H9 (cell line): Measurements from ENCODE around the gene NAP1L1. TPM values are rescaled to one million over a fixed set of nuclear protein-coding genes. Genes with fewer than 3 reads are reported as not detected.

Source experiments
- DNase-seq: peaks from one replicate; pipeline ENCODE4 v3.0.0-alpha.2; 2017
- H2AFZ ChIP-seq: one replicate; pipeline ENCODE4 v1.6.1; 2013; ENCODE audit warnings: mild to moderate bottlenecking, low read length, control low read depth, moderate library complexity
- H2AK5ac ChIP-seq: 2 replicates; pipeline ENCODE4 v1.6.1; 2013; ENCODE audit warnings: low read length, control low read depth, mixed read lengths; ENCODE audit not compliant: insufficient read length
- H2BK120ac ChIP-seq: one replicate; pipeline ENCODE4 v1.6.1; 2013; ENCODE audit warnings: low read depth, mild to moderate bottlenecking, low read length, control low read depth, inconsistent platforms; ENCODE audit not compliant: poor library complexity, severe bottlenecking
- H2BK12ac ChIP-seq: 2 replicates; pipeline ENCODE4 v1.6.1; 2013; ENCODE audit warnings: low read length, control low read depth, mixed read lengths, low read depth; ENCODE audit not compliant: insufficient read length
- H2BK15ac ChIP-seq: 2 replicates; pipeline ENCODE4 v1.6.1; 2013; ENCODE audit warnings: low read depth, low read length, control low read depth
- H2BK20ac ChIP-seq: one replicate; pipeline ENCODE4 v1.6.1; 2013; ENCODE audit warnings: low read depth, mild to moderate bottlenecking, low read length, control low read depth, inconsistent platforms; ENCODE audit not compliant: poor library complexity, severe bottlenecking
- H2BK5ac ChIP-seq: 2 replicates; pipeline ENCODE4 v1.6.1; 2013; ENCODE audit warnings: low read length, control low read depth, mixed read lengths; ENCODE audit not compliant: insufficient read length
- H3K14ac ChIP-seq: 2 replicates; pipeline ENCODE4 v1.6.1; 2013; ENCODE audit warnings: low read length, control low read depth; ENCODE audit not compliant: insufficient read depth
- H3K18ac ChIP-seq: 2 replicates; pipeline ENCODE4 v1.6.1; 2013; ENCODE audit warnings: low read depth, mild to moderate bottlenecking, mixed read lengths, low read length, control low read depth; ENCODE audit not compliant: insufficient read length
- H3K23ac ChIP-seq: 2 replicates; pipeline ENCODE4 v1.6.1; 2013; ENCODE audit warnings: low read length, control low read depth, mixed read lengths, low read depth; ENCODE audit not compliant: insufficient read length
- H3K23me2 ChIP-seq: 2 replicates; pipeline ENCODE4 v1.6.1; 2013; ENCODE audit warnings: low read depth, mild to moderate bottlenecking, mixed read lengths, low read length, control low read depth; ENCODE audit not compliant: insufficient read length, poor library complexity, severe bottlenecking
- H3K27ac ChIP-seq: 2 replicates; pipeline ENCODE4 v1.5.1; 2013; ENCODE audit warnings: low read length, control low read depth, mixed read lengths, low read depth; ENCODE audit not compliant: insufficient read length
- H3K27me3 ChIP-seq: 2 replicates; pipeline ENCODE4 v1.6.1; 2013; ENCODE audit warnings: low read length, control low read depth, inconsistent platforms; ENCODE audit not compliant: insufficient read depth
- H3K4ac ChIP-seq: 2 replicates; pipeline ENCODE4 v1.6.1; 2013; ENCODE audit warnings: low read depth, mild to moderate bottlenecking, control low read depth, inconsistent platforms, low read length, moderate library complexity
- H3K4me1 ChIP-seq: 2 replicates; pipeline ENCODE4 v1.6.1; 2013; ENCODE audit warnings: low read length, control low read depth, inconsistent platforms; ENCODE audit not compliant: insufficient read depth
- H3K4me2 ChIP-seq: 2 replicates; pipeline ENCODE4 v1.6.1; 2013; ENCODE audit warnings: low read length, control low read depth, mixed read lengths; ENCODE audit not compliant: insufficient read length, insufficient read depth
- H3K56ac ChIP-seq: 2 replicates; pipeline ENCODE4 v1.6.1; 2013; ENCODE audit warnings: low read depth, mild to moderate bottlenecking, mixed read lengths, low read length, control low read depth; ENCODE audit not compliant: insufficient read length
- H3K79me1 ChIP-seq: 2 replicates; pipeline ENCODE4 v1.6.1; 2013; ENCODE audit warnings: low read depth, mild to moderate bottlenecking, moderate library complexity, low read length, control low read depth, inconsistent platforms; ENCODE audit not compliant: insufficient read depth, poor library complexity, severe bottlenecking
- H3K79me2 ChIP-seq: 2 replicates; pipeline ENCODE4 v1.6.1; 2013; ENCODE audit warnings: low read length, control low read depth, inconsistent platforms; ENCODE audit not compliant: insufficient read depth
- H3K9ac ChIP-seq: 2 replicates; pipeline ENCODE4 v1.6.1; 2013; ENCODE audit warnings: low read length, control low read depth, mixed read lengths; ENCODE audit not compliant: insufficient read length; ENCODE audit errors: extremely low read depth
- H3K9me3 ChIP-seq: one replicate; pipeline ENCODE4 v1.6.1; 2013; ENCODE audit warnings: low read depth, low read length, inconsistent platforms; ENCODE audit not compliant: control insufficient read depth
- H3T11ph ChIP-seq: one replicate; pipeline ENCODE4 v1.6.1; 2013; ENCODE audit warnings: mild to moderate bottlenecking, low read length, control low read depth, inconsistent platforms
- H4K20me1 ChIP-seq: one replicate; pipeline ENCODE4 v1.6.1; 2013; ENCODE audit not compliant: control insufficient read depth, insufficient read length, insufficient read depth
- H4K5ac ChIP-seq: 2 replicates; pipeline ENCODE4 v1.6.1; 2013; ENCODE audit warnings: low read depth, mild to moderate bottlenecking, mixed read lengths, low read length, control low read depth; ENCODE audit not compliant: insufficient read length
- H4K8ac ChIP-seq: replicated peaks from 2 replicates; pipeline ENCODE4 v1.6.1; 2013; ENCODE audit warnings: low read length, control low read depth, mixed read lengths, low read depth; ENCODE audit not compliant: insufficient read length
- H4K91ac ChIP-seq: 2 replicates; pipeline ENCODE4 v1.6.1; 2013; ENCODE audit warnings: low read depth, mild to moderate bottlenecking, moderate library complexity, mixed read lengths, low read length, control low read depth; ENCODE audit not compliant: insufficient read length
- H3K27ac Mint-ChIP-seq, 3 experiments: 2 replicates in 2 of 3; 3 replicates in 1 of 3; pipeline ENCODE4 v1.8.0; 2020 to 2021; ENCODE audit warnings: mixed read lengths in 3 of 3, mild to moderate bottlenecking in 1 of 3, moderate library complexity in 1 of 3
- H3K27me3 Mint-ChIP-seq: 2 replicates; pipeline ENCODE4 v1.8.0; 2021; ENCODE audit warnings: low read depth, mild to moderate bottlenecking, moderate library complexity, mixed read lengths
- H3K36me3 Mint-ChIP-seq, 3 experiments: 2 replicates in 2 of 3; 3 replicates in 1 of 3; pipeline ENCODE4 v1.8.0; 2020 to 2021; ENCODE audit warnings: low read depth in 3 of 3, mixed read lengths in 3 of 3; ENCODE audit not compliant: insufficient read depth in 1 of 3
- H3K4me1 Mint-ChIP-seq, 2 experiments: 2 replicates each; pipeline ENCODE4 v1.8.0; 2020; ENCODE audit warnings: mixed read lengths in 2 of 2
- H3K4me3 Mint-ChIP-seq, 2 experiments: 2 replicates in 1 of 2; 3 replicates in 1 of 2; pipeline ENCODE4 v1.8.0; 2020 to 2021; ENCODE audit warnings: mild to moderate bottlenecking in 2 of 2, mixed read lengths in 2 of 2, moderate library complexity in 1 of 2
- H3K9me3 Mint-ChIP-seq, 2 experiments: 2 replicates in 1 of 2; 3 replicates in 1 of 2; pipeline ENCODE4 v1.8.0; 2020; ENCODE audit warnings: mild to moderate bottlenecking in 2 of 2, mixed read lengths in 2 of 2, moderate library complexity in 1 of 2
- CTCF ChIP-seq: fragments of 200-600 bp; sonication (generic); conservative IDR thresholded peaks from 3 replicates; pipeline ENCODE4 v1.8.0; 2021; ENCODE audit warnings: antibody characterized with exemption, mild to moderate bottlenecking
- WGBS: extraction: QIAGEN DNeasy Blood & Tissue Kit; methylation state at CpG from one replicate; pipeline ENCODE4 v1.1.7; 2013; ENCODE audit warnings: missing lambda C conversion rate, low lambda C conversion rate, mixed read lengths; ENCODE audit not compliant: insufficient read length; ENCODE audit errors: extremely low coverage; 5-methylcytosine and 5-hydroxymethylcytosine counted together
- total RNA-seq: library from RNA; stranded (reverse); gene quantifications from 2 replicates; pipeline ENCODE4 v1.2.1, GENCODE V29; 2021

Gene NAP1L1
- total RNA-seq, 1 experiment from 2014 or later, result 1,012 TPM

GRCh38 chr12:76078748-76079147 is 5.7 kb downstream of the NAP1L1 start:
- H2BK20ac ChIP-seq, result no peak overlapping the region

More at GRCh38 chr12:76078748-76079147, 5.7 kb downstream of the NAP1L1 start:
- Histone ChIP-seq H3K9ac (no peak overlapping the region), H2BK120ac (no peak overlapping the region), H3K79me2 (peaks cover 86% of the 10 kb centered on the region), H2AK5ac (no peak overlapping the region), H3K23me2 (peaks cover 10% of the 10 kb centered on the region), H3K79me1 (no peaks in the 10 kb centered on the region), H3T11ph (no peak overlapping the region), H3K23ac (no peak overlapping the region), H3K27me3 (no peaks in the 10 kb centered on the region), H3K4ac (no peak overlapping the region), H3K18ac (no peak overlapping the region), H3K14ac (no peak overlapping the region), H3K4me1 (peaks cover 3% of the 10 kb centered on the region; the same call in 1 of the 2 replicates), H4K20me1 (no peaks in the 10 kb centered on the region), H2AFZ (no peak overlapping the region), H2BK12ac (no peak overlapping the region), H2BK5ac (no peak overlapping the region), H4K8ac (no peak overlapping the region), H3K27ac (no peak overlapping the region), H3K56ac (no peak overlapping the region), H4K5ac (no peak overlapping the region), H3K4me2 (no peak overlapping the region), H2BK15ac (no peak overlapping the region), H3K9me3 (no peaks in the 10 kb centered on the region), H4K91ac (no peak overlapping the region)
- WGBS, result no CpG with 5 or more reads among the region's 2 CpGs
- Mint-ChIP-seq H3K9me3 (no peaks in the 10 kb centered on the region), H3K36me3 (peaks cover 24 to 43% (median 41%) of the 10 kb centered on the region in 3 experiments), H3K4me1 (peaks cover 62 to 69% of the 10 kb centered on the region in 2 experiments), H3K27me3 (no peaks in the 10 kb centered on the region), H3K27ac (peak overlapping the region in 2 of 3 experiments; percentile 7 to 35; a peak in 3 of 7 replicates), H3K4me3 (no peak overlapping the region; a peak in 1 of 5 replicates)
- TF ChIP-seq CTCF, result no peak
- no peak for DNase-seq
